Measurements from ENCODE around the gene DAGLB. TPM values are rescaled to one million over a fixed set of nuclear protein-coding genes. Genes with fewer than 3 reads are reported as not detected.

The DAGLB gene
- total RNA-seq, 4 donors from 2014 or later = 9.8 to 14.6 (median 12.0) TPM

- H3K9me3 ChIP-seq = no peaks in the 10 kb centered on the region
- WGBS = 88% methylated on average over 15 of the region's 15 CpGs
- DNase-seq (ENCODE audit: extremely low spot score) = no peak
- intact Hi-C loops (cut with DNase I) = no loop called here
- H3K36me3 ChIP-seq = peaks cover 48 to 88% (median 79%) of the 10 kb centered on the region in 4 donors
- TF ChIP-seq EP300 (IDR thresholded peaks at IDR 0.05) = no peak
- no peak for TF ChIP-seq POLR2AphosphoS5 (IDR thresholded peaks at IDR 0.05)
- no peak for TF ChIP-seq POLR2A (IDR thresholded peaks at IDR 0.05; ENCODE audit: low read depth)
- TF ChIP-seq CTCF (IDR thresholded peaks at IDR 0.05) = no peak
- no peak overlapping the region for H3K27ac ChIP-seq (replicated peaks in 1 of 4)
- no peak overlapping the region for H3K4me3 ChIP-seq
- H3K27me3 ChIP-seq = no peaks in the 10 kb centered on the region
- H3K4me1 ChIP-seq = peaks cover 0 to 9% (median 0%) of the 10 kb centered on the region in 4 donors
Measured at GRCh38 chr7:6425948-6426347, 21.8 kb downstream of the DAGLB start.

GRCh38 chr7:6423942-6424701, 23.6 kb downstream of the DAGLB start:
- H3K4me3 ChIP-seq = no peak overlapping the region
- no peaks in the 10 kb centered on the region for H3K27me3 ChIP-seq
- DNase-seq (ENCODE audit: extremely low spot score) = no peak
- 66% methylated on average over 13 of the region's 18 CpGs for WGBS
- H3K9me3 ChIP-seq = no peaks in the 10 kb centered on the region
- peak overlapping the region in 3 of 4 donors; percentile 0 to 55 (median 32) for H3K27ac ChIP-seq (replicated peaks in 1 of 4)
- peaks cover 40 to 88% (median 78%) of the 10 kb centered on the region in 4 donors for H3K36me3 ChIP-seq
- H3K4me1 ChIP-seq = peaks cover 0 to 9% (median 0%) of the 10 kb centered on the region in 4 donors
- no peak for TF ChIP-seq EP300 (IDR thresholded peaks at IDR 0.05)
- no peak for TF ChIP-seq POLR2A (IDR thresholded peaks at IDR 0.05; ENCODE audit: low read depth)
- no peak for TF ChIP-seq POLR2AphosphoS5 (IDR thresholded peaks at IDR 0.05)
- TF ChIP-seq CTCF (IDR thresholded peaks at IDR 0.05) = no peak
- intact Hi-C loops (cut with DNase I) = no loop called here

GRCh38 chr7:6422926-6423632, 24.7 kb downstream of the DAGLB start:
- Histone ChIP-seq H3K4me3 (no peak overlapping the region), H3K27me3 (no peaks in the 10 kb centered on the region), H3K9me3 (no peaks in the 10 kb centered on the region), H3K4me1 (peaks cover 0 to 9% (median 0%) of the 10 kb centered on the region in 4 donors), H3K36me3 (peaks cover 32 to 82% (median 69%) of the 10 kb centered on the region in 4 donors), H3K27ac (replicated peaks in 1 of 4) (no peak overlapping the region)
- intact Hi-C loops (cut with DNase I) = no loop called here
- TF ChIP-seq POLR2A (IDR thresholded peaks at IDR 0.05; ENCODE audit: low read depth) = no peak
- 78% methylated on average over 18 of the region's 18 CpGs for WGBS
- DNase-seq (ENCODE audit: extremely low spot score) = no peak

GRCh38 chr7:6422095-6422494, 25.7 kb downstream of the DAGLB start:
- no peak for DNase-seq (ENCODE audit: extremely low spot score)
- Histone ChIP-seq H3K27ac (replicated peaks in 1 of 4) (no peak overlapping the region), H3K4me3 (no peak overlapping the region), H3K36me3 (peaks cover 30 to 81% (median 68%) of the 10 kb centered on the region in 4 donors), H3K27me3 (no peaks in the 10 kb centered on the region), H3K4me1 (peaks cover 0 to 9% (median 0%) of the 10 kb centered on the region in 4 donors), H3K9me3 (no peaks in the 10 kb centered on the region)
- intact Hi-C loops (cut with DNase I) = no loop called here
- TF ChIP-seq EP300 (IDR thresholded peaks at IDR 0.05) (no peak), CTCF (IDR thresholded peaks at IDR 0.05) (no peak), POLR2A (IDR thresholded peaks at IDR 0.05; ENCODE audit: low read depth) (no peak), POLR2AphosphoS5 (IDR thresholded peaks at IDR 0.05) (no peak)
- 81% methylated on average over 7 of the region's 16 CpGs for WGBS

GRCh38 chr7:6420680-6421079, 27.1 kb downstream of the DAGLB start:
- Histone ChIP-seq H3K27ac (replicated peaks in 1 of 4) (no peak overlapping the region), H3K36me3 (peaks cover 34 to 81% (median 73%) of the 10 kb centered on the region in 4 donors), H3K9me3 (no peaks in the 10 kb centered on the region), H3K4me3 (no peak overlapping the region), H3K4me1 (peaks cover 0 to 9% (median 0%) of the 10 kb centered on the region in 4 donors), H3K27me3 (no peaks in the 10 kb centered on the region)
- 91% methylated on average over 5 of the region's 10 CpGs for WGBS
- TF ChIP-seq POLR2AphosphoS5 (IDR thresholded peaks at IDR 0.05) (no peak), EP300 (IDR thresholded peaks at IDR 0.05) (no peak), POLR2A (IDR thresholded peaks at IDR 0.05; ENCODE audit: low read depth) (no peak), CTCF (IDR thresholded peaks at IDR 0.05) (no peak)
- intact Hi-C loops (cut with DNase I) = no loop called here
- DNase-seq (ENCODE audit: extremely low spot score) = no peak
